ENCODE results near the gene ZNF500. TPM values are rescaled to one million over a fixed set of nuclear protein-coding genes. Genes with fewer than 3 reads are reported as not detected.

The ZNF500 gene
- total and polyA plus RNA-seq, 4 donors, result 7.5 to 14.6 (median 12.2) TPM

GRCh38 chr16:4763791-4764190 is 3.2 kb downstream of the ZNF500 start:
- Histone ChIP-seq H3K27me3 (ENCODE audit: control insufficient read depth in 3 of 3, insufficient read depth in 3 of 3, low read length in 2 of 3) (no peaks in the 10 kb centered on the region), H3K36me3 (ENCODE audit: control insufficient read depth in 4 of 4, insufficient read depth in 4 of 4, low read length in 4 of 4) (peaks cover 4 to 44% (median 24%) of the 10 kb centered on the region in 4 donors), H3K9ac (ENCODE audit: insufficient read depth in 1 of 2, low read length in 2 of 2) (no peak overlapping the region), H3K4me1 (ENCODE audit: control insufficient read depth in 5 of 5, insufficient read depth in 5 of 5, low read length in 5 of 5) (peaks cover 0 to 20% (median 4%) of the 10 kb centered on the region in 5 donors), H3K9me3 (ENCODE audit: control insufficient read depth in 4 of 4, insufficient read depth in 3 of 4, low read length in 3 of 4) (no peaks in the 10 kb centered on the region), H3K27ac (ENCODE audit: low read depth in 1 of 2, low read length in 1 of 2) (no peak overlapping the region), H3K4me3 (no peak overlapping the region)
- DNase-seq (no peak), ATAC-seq (ENCODE audit: insufficient read depth, low FRiP score) (no peak)
- WGBS, 2 donors, result 91 to 96% methylated on average over 7 of the region's 7 CpGs
- TF ChIP-seq CTCF (IDR thresholded peaks at IDR 0.05; ENCODE audit: control extremely low read depth, extremely low read depth), result no peak

GRCh38 chr16:4762205-4762604 is 4.8 kb downstream of the ZNF500 start:
- no peak overlapping the region for H3K9ac ChIP-seq (ENCODE audit: insufficient read depth in 1 of 2, low read length in 2 of 2)
- 94 to 96% methylated on average over 9 of the region's 9 CpGs for WGBS, 2 donors
- ATAC-seq (ENCODE audit: insufficient read depth, low FRiP score) (no peak), DNase-seq (no peak)
- H3K4me3 ChIP-seq, result no peak overlapping the region
- H3K4me1 ChIP-seq (ENCODE audit: control insufficient read depth in 5 of 5, insufficient read depth in 5 of 5, low read length in 5 of 5), result peaks cover 0 to 13% (median 4%) of the 10 kb centered on the region in 5 donors
- H3K27ac ChIP-seq (ENCODE audit: low read depth in 1 of 2, low read length in 1 of 2), result no peak overlapping the region
- H3K27me3 ChIP-seq (ENCODE audit: control insufficient read depth in 3 of 3, insufficient read depth in 3 of 3, low read length in 2 of 3), result no peaks in the 10 kb centered on the region
- no peaks in the 10 kb centered on the region for H3K9me3 ChIP-seq (ENCODE audit: control insufficient read depth in 4 of 4, insufficient read depth in 3 of 4, low read length in 3 of 4)
- H3K36me3 ChIP-seq (ENCODE audit: control insufficient read depth in 4 of 4, insufficient read depth in 4 of 4, low read length in 4 of 4), result peaks cover 11 to 55% (median 28%) of the 10 kb centered on the region in 4 donors
- no peak for TF ChIP-seq CTCF (IDR thresholded peaks at IDR 0.05; ENCODE audit: control extremely low read depth, extremely low read depth)

- DNase-seq (no peak), ATAC-seq (ENCODE audit: insufficient read depth, low FRiP score) (no peak)
- Histone ChIP-seq H3K4me1 (ENCODE audit: control insufficient read depth in 5 of 5, insufficient read depth in 5 of 5, low read length in 5 of 5) (peaks cover 0 to 7% (median 0%) of the 10 kb centered on the region in 5 donors), H3K9ac (ENCODE audit: insufficient read depth in 1 of 2, low read length in 2 of 2) (no peak overlapping the region), H3K27me3 (ENCODE audit: control insufficient read depth in 3 of 3, insufficient read depth in 3 of 3, low read length in 2 of 3) (no peaks in the 10 kb centered on the region), H3K9me3 (ENCODE audit: control insufficient read depth in 4 of 4, insufficient read depth in 3 of 4, low read length in 3 of 4) (peaks cover 0 to 3% (median 2%) of the 10 kb centered on the region in 4 donors), H3K4me3 (no peak overlapping the region), H3K27ac (ENCODE audit: low read depth in 1 of 2, low read length in 1 of 2) (no peak overlapping the region), H3K36me3 (ENCODE audit: control insufficient read depth in 4 of 4, insufficient read depth in 4 of 4, low read length in 4 of 4) (peaks cover 11 to 59% (median 33%) of the 10 kb centered on the region in 4 donors)
- WGBS, 2 donors, result 93 to 97% methylated on average over 23 of the region's 23 CpGs
- no peak for TF ChIP-seq CTCF (IDR thresholded peaks at IDR 0.05; ENCODE audit: control extremely low read depth, extremely low read depth)
These were observed 6.6 kb downstream of the ZNF500 start for GRCh38 chr16:4760221-4760910.
